Osteoblast (primary cell): ENCODE measurements around the gene ANAPC4. TPM values are rescaled to one million over a fixed set of nuclear protein-coding genes. Genes with fewer than 3 reads are reported as not detected.
"Not testable (repeated sequence)": the region's sequence is repeated elsewhere in the genome, so short reads cannot be mapped to it uniquely, and the experiment has no call there.

ENCODE experiments used
- DNase-seq: peaks from one replicate; pipeline ENCODE4 v3.0.0; 2011; ENCODE audit warnings: low spot score, mixed read lengths; ENCODE audit not compliant: insufficient read length; ENCODE audit errors: missing footprints
- H2AFZ ChIP-seq: 2 replicates; pipeline ENCODE4 v1.6.0; 2011; ENCODE audit warnings: mild to moderate bottlenecking, low read length
- H3K27ac ChIP-seq: 2 replicates; pipeline ENCODE4 v1.5.1; 2011; ENCODE audit warnings: mild to moderate bottlenecking, low read depth, low read length, moderate library complexity
- H3K27me3 ChIP-seq: 2 replicates; pipeline ENCODE4 v1.6.0; 2012; ENCODE audit warnings: mild to moderate bottlenecking, control low read depth, inconsistent platforms, low read length, moderate library complexity; ENCODE audit not compliant: insufficient read depth
- H3K36me3 ChIP-seq: 2 replicates; pipeline ENCODE4 v1.5.1; 2011; ENCODE audit warnings: mild to moderate bottlenecking, low read length, control low read depth, moderate library complexity; ENCODE audit not compliant: insufficient read depth
- H3K4me1 ChIP-seq: 2 replicates; pipeline ENCODE4 v1.5.1; 2011; ENCODE audit warnings: mild to moderate bottlenecking, low read length, control low read depth, moderate library complexity; ENCODE audit not compliant: insufficient read depth
- H3K4me2 ChIP-seq: 2 replicates; pipeline ENCODE4 v1.6.0; 2011; ENCODE audit warnings: mild to moderate bottlenecking, low read length; ENCODE audit not compliant: insufficient read depth
- H3K4me3 ChIP-seq: fragments of 200-600 bp; sonication (generic); 3 replicates; pipeline ENCODE4 v1.5.1; 2012; ENCODE audit warnings: mild to moderate bottlenecking, low read length, inconsistent platforms; ENCODE audit not compliant: insufficient read depth
- H3K79me2 ChIP-seq: 2 replicates; pipeline ENCODE4 v1.6.0; 2012; ENCODE audit warnings: mild to moderate bottlenecking, low read length, control low read depth, inconsistent platforms; ENCODE audit not compliant: insufficient read depth
- H3K9me3 ChIP-seq: 2 replicates; pipeline ENCODE4 v1.5.1; 2011; ENCODE audit warnings: low read depth, low read length, control low read depth
- H4K20me1 ChIP-seq: 2 replicates; pipeline ENCODE4 v1.6.0; 2012; ENCODE audit warnings: mild to moderate bottlenecking, low read length, control low read depth; ENCODE audit not compliant: insufficient read depth
- CTCF ChIP-seq: IDR thresholded peaks from 2 replicates; pipeline ENCODE4 v1.5.1; 2011; ENCODE audit warnings: mild to moderate bottlenecking, low read depth, low read length, moderate library complexity; ENCODE audit errors: extremely low read depth
- total RNA-seq: library from RNA; depleted of rRNA; stranded (reverse); fragments of >200 nt; gene quantifications from 2 replicates; pipeline ENCODE4 v1.2.3, GENCODE V29; 2012

Gene ANAPC4, protein sequence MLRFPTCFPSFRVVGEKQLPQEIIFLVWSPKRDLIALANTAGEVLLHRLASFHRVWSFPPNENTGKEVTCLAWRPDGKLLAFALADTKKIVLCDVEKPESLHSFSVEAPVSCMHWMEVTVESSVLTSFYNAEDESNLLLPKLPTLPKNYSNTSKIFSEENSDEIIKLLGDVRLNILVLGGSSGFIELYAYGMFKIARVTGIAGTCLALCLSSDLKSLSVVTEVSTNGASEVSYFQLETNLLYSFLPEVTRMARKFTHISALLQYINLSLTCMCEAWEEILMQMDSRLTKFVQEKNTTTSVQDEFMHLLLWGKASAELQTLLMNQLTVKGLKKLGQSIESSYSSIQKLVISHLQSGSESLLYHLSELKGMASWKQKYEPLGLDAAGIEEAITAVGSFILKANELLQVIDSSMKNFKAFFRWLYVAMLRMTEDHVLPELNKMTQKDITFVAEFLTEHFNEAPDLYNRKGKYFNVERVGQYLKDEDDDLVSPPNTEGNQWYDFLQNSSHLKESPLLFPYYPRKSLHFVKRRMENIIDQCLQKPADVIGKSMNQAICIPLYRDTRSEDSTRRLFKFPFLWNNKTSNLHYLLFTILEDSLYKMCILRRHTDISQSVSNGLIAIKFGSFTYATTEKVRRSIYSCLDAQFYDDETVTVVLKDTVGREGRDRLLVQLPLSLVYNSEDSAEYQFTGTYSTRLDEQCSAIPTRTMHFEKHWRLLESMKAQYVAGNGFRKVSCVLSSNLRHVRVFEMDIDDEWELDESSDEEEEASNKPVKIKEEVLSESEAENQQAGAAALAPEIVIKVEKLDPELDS
- total RNA-seq: 28.2 and 31.8 TPM in 2 replicates

DNA sequence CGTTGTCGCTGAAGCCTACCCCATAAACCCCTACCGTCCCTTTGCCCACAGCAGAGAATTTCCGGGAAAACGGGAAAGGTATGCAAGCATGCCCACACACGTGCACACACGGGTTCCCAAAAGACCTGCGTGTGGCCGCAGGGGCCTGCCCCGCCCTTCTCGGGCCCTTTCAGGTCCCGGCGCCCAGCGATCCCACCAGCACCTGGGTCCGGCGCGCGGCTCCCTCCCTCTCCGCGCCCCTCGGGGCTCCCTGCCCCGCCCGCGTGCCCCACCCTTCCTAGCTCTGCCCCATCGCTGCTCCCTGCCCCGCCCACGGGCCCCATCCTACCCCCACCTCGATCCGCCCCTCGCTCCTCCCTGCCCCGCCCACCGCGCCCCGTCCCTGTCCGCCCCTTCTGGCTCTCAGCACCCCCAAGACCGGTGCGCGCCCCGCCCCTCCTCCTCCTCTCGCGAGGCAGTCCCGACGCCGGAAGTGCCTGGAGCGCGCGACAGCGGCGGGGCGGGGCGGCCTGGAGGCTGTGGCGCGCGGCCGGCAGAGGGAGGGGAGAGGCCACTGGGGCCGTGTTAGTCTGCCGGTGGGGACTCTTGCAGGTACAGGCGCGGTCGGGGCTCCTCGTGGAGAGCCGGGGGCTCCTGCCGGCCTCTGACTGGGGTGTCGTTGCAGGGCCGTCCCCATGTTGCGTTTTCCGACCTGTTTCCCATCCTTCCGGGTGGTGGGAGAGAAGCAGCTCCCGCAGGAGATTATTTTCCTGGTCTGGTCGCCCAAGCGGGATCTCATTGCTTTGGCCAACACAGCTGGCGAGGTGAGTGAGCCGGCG is at the start of gene ANAPC4:
ANAPC4 (plus strand) TSS at position 510 of the 818 bp plus-strand sequence; CDS start at position 675, 165 bp downstream.
- H3K9me3 ChIP-seq: no peaks in the 10 kb centered on the region
- H3K4me2 ChIP-seq: peak within 1 kb of the TSS; percentile 97
- peak within 1 kb of the TSS; percentile 94 for H3K4me3 ChIP-seq
- H3K27me3 ChIP-seq: no peaks in the 10 kb centered on the region
- peaks cover 15% of the 10 kb centered on the region for H3K4me1 ChIP-seq
- H2AFZ ChIP-seq: peak within 1 kb of the TSS; percentile 92
- peak; percentile 98 for DNase-seq
- TF ChIP-seq CTCF: no peak
- peak within 1 kb of the TSS; percentile 67 for H3K27ac ChIP-seq
- H3K79me2 ChIP-seq: peaks cover 31% of the 10 kb centered on the region
- peaks cover 11% of the 10 kb centered on the region for H3K36me3 ChIP-seq
- peaks cover 4% of the 10 kb centered on the region for H4K20me1 ChIP-seq

DNA sequence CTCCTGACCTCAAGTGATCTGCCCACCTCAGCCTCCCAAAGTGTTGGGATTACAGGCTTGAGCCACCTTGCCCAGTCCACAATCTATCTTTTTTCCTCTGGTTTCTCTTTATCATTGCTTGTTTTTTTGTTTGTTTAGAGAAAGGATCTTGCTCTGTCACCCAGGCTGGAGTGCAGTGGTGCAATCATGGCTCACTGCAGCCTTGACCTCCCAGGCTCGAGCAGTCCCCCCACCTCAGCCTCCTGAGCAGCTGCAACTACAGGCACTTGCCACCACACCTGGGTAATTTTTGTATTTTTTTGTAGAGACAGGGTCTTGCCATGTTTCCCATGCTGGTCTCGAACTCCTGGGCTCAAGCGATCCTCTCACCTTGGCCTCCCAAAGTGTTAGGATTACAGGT is 48.6 kb upstream of the ANAPC4 start:
- not testable (repeated sequence) for H3K9me3 ChIP-seq, H3K27me3 ChIP-seq, H3K4me1 ChIP-seq, H3K36me3 ChIP-seq, H2AFZ ChIP-seq, H3K4me2 ChIP-seq, H3K79me2 ChIP-seq, H3K4me3 ChIP-seq, H4K20me1 ChIP-seq, H3K27ac ChIP-seq, DNase-seq

- TF ChIP-seq CTCF: no peak
- no peaks in the 10 kb centered on the region for H3K27me3 ChIP-seq
- H3K27ac ChIP-seq: no peak overlapping the region
- H4K20me1 ChIP-seq: no peaks in the 10 kb centered on the region
- no peaks in the 10 kb centered on the region for H3K4me1 ChIP-seq
- H3K9me3 ChIP-seq: no peaks in the 10 kb centered on the region
- no peaks in the 10 kb centered on the region for H3K36me3 ChIP-seq
- no peak overlapping the region for H3K4me2 ChIP-seq
- H3K79me2 ChIP-seq: peaks cover 4% of the 10 kb centered on the region
- H3K4me3 ChIP-seq: no peak overlapping the region
- no peak overlapping the region for H2AFZ ChIP-seq
- DNase-seq: no peak
Observed at GRCh38 chr4:25330335-25330734, 46.7 kb upstream of the ANAPC4 start.
